Measurements from ENCODE around the gene SCAPER. TPM values are rescaled to one million over a fixed set of nuclear protein-coding genes. Genes with fewer than 3 reads are reported as not detected.

The SCAPER gene
- total and polyA plus RNA-seq, 2 of the 4 experiments (the other 2 are of a cell fraction), result 2.9 to 9.7 TPM

DNA sequence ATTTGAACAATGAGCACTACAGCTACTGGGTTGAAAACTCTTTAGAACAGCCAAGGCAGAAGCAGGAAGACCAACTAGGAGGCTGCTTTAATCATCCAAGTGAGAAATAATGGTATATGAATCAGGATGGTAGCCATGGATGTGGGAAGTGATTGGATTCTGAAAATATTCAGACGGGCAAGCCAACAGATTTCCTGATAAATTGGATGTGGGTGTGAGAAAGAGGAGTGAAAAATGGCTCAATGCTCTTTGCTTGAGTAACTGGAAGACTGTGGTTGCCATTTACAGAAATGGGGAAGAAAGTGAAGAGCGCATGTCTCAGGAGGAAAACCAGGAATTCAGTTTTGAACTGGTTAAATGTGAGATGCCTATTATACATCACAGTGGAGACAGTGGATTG, 518.2 kb downstream of the SCAPER start:
- Histone ChIP-seq H2BK20ac (ENCODE audit: low read depth, low read length) (no peak overlapping the region), H2AFZ (replicated peaks; ENCODE audit: low read length, poor library complexity) (no peak overlapping the region), H4K8ac (ENCODE audit: low read depth in 2 of 2, low read length in 2 of 2) (no peak overlapping the region), H2BK5ac (ENCODE audit: low read depth, low read length, poor library complexity, severe bottlenecking) (no peak overlapping the region), H3K14ac (replicated peaks; ENCODE audit: low read depth, low read length) (no peak overlapping the region), H3K9me3 (ENCODE audit: control insufficient read depth, insufficient read depth, low read length) (no peaks in the 10 kb centered on the region), H4K5ac (ENCODE audit: low read depth, low read length) (no peak overlapping the region), H2BK15ac (ENCODE audit: low read depth, low read length) (no peak overlapping the region), H3K23ac (ENCODE audit: low read depth, low read length) (no peak overlapping the region), H3K9me1 (ENCODE audit: insufficient read depth, low read length) (no peaks in the 10 kb centered on the region), H3K4me1 (ENCODE audit: control insufficient read depth, insufficient read depth, low read length) (no peaks in the 10 kb centered on the region; the same call in 1 of the 2 replicates), H4K91ac (ENCODE audit: insufficient read depth, low read depth, low read length) (no peak overlapping the region), H2AK5ac (ENCODE audit: low read depth, low read length) (no peak overlapping the region), H3K4me3 (ENCODE audit: insufficient read depth, low read depth, low read length) (no peak overlapping the region), H3K9ac (ENCODE audit: low read depth, low read length) (no peak overlapping the region), H3K56ac (ENCODE audit: extremely low read depth, insufficient read depth, low read length) (no peak overlapping the region), H2AK9ac (replicated peaks; ENCODE audit: low read depth, low read length, poor library complexity) (no peak overlapping the region), H3K27ac (ENCODE audit: insufficient read depth, low read length) (no peak overlapping the region), H3K27me3 (ENCODE audit: control insufficient read depth, insufficient read depth, low read length) (no peaks in the 10 kb centered on the region), H3K4ac (ENCODE audit: low read depth, low read length) (no peak overlapping the region), H3K18ac (ENCODE audit: low read depth, low read length) (no peak overlapping the region), H3K79me1 (ENCODE audit: low read depth in 1 of 2, low read length in 2 of 2) (no peaks in the 10 kb centered on the region), H3K36me3 (ENCODE audit: control insufficient read depth, insufficient read depth, low read length) (no peaks in the 10 kb centered on the region), H2BK120ac (ENCODE audit: low read depth, low read length) (no peak overlapping the region), H4K20me1 (ENCODE audit: insufficient read depth, low read length) (no peaks in the 10 kb centered on the region), H3K4me2 (ENCODE audit: low read depth, low read length) (no peak overlapping the region)
- intact Hi-C loops (cut with micrococcal nuclease), result no loop called here
- no TSS peak for BruUV-seq (replicated peaks)
- dilution Hi-C loops (cut with HindIII; ENCODE audit: low sequenced_read_pairs, unreplicated experiment), result no loop called here
- DNase-seq (no peak), ATAC-seq (ENCODE audit: low read depth) (no peak)
- in situ Hi-C loops (cut with MboI; ENCODE audit: low sequenced_read_pairs), result no loop called here
- TF ChIP-seq BHLHE40 (IDR thresholded peaks at IDR 0.05; ENCODE audit: low read depth, low read length) (no peak), CHD1 (IDR thresholded peaks at IDR 0.05; ENCODE audit: low read depth, low read length) (no peak), RFX5 (IDR thresholded peaks at IDR 0.05; ENCODE audit: low read depth, low read length) (no peak), RCOR1 (IDR thresholded peaks at IDR 0.05; ENCODE audit: insufficient replicate concordance, low read length) (no peak), RAD21 (IDR thresholded peaks at IDR 0.05; ENCODE audit: low read length) (no peak), MAZ (IDR thresholded peaks at IDR 0.05; ENCODE audit: borderline replicate concordance, low read depth, low read length) (no peak), ELK1 (IDR thresholded peaks at IDR 0.05; ENCODE audit: borderline replicate concordance, low read depth, low read length) (no peak)
- CTCF ChIA-PET, result no interaction called here
- POLR2A ChIA-PET (ENCODE audit: unreplicated experiment), result no interaction called here
- WGBS, 2 experiments (ENCODE audit: extremely low coverage in 2 of 2, insufficient read length in 1 of 2), result 88% methylated on average over 1 of the region's 2 CpGs; no CpG with 5 or more reads in 1 of the 2 experiments
